GM12878 (cell line): Measurements from ENCODE around the gene EEF2K. TPM values are rescaled to one million over a fixed set of nuclear protein-coding genes. Genes with fewer than 3 reads are reported as not detected.
"Not testable (repeated sequence)": the region's sequence is repeated elsewhere in the genome, so short reads cannot be mapped to it uniquely, and the experiment has no call there.

Experiments used
- ATAC-seq: fragments of 200-7000 bp; cut with Tn5 transposase; 3 replicates; pipeline ENCODE4 v1.9.1; 2020; ENCODE audit warnings: mild to moderate bottlenecking, moderate library complexity
- BruUV-seq: library from RNA; stranded (reverse); fragments of 400-500 nt; replicated peaks from 2 replicates; lab custom pipeline; 2021; lab: Mats Ljungman, UMichigan
- CTCF ChIA-PET: fragments of 300-600 bp; sonication (Branson Sonifier 250); formaldehyde crosslinking; extraction: SDS; loops from one replicate; lab custom pipeline; 2021; ENCODE audit warnings: inconsistent platforms; lab: Yijun Ruan, JAX
- POLR2A ChIA-PET: fragments of 350-600 bp; formaldehyde crosslinking; extraction: SDS; loops from one replicate; lab custom pipeline; 2021; ENCODE audit warnings: inconsistent platforms; lab: Charles Lee
- RAD21 ChIA-PET: fragments of 300-600 bp; sonication (Branson Sonifier 250); formaldehyde crosslinking; loops from one replicate; lab custom pipeline; 2023; ENCODE audit warnings: antibody characterized with exemption; ENCODE audit not compliant: unreplicated experiment; lab: Charles Lee
- SMC1A ChIA-PET: fragments of 300-600 bp; sonication (Branson Sonifier 250); formaldehyde crosslinking; loops from one replicate; lab custom pipeline; 2023; ENCODE audit not compliant: unreplicated experiment, uncharacterized antibody; lab: Charles Lee
- DNase-seq: peaks from one replicate; pipeline ENCODE4 v3.0.0-alpha.2; 2011; ENCODE audit warnings: low read depth, low spot score
- FAIRE-seq: peaks from 3 replicates; lab custom pipeline; 2011; peaks lifted over from hg19 to GRCh38; lab: Jason Lieb, UNC
- H2AFZ ChIP-seq: 2 replicates; pipeline ENCODE4 v1.6.0; 2011; ENCODE audit warnings: low read depth, low read length, control low read depth; ENCODE audit not compliant: control insufficient read depth
- H3K27ac ChIP-seq: 2 replicates; pipeline ENCODE4 v1.5.1; 2011; ENCODE audit warnings: control low read depth; ENCODE audit not compliant: control insufficient read depth, insufficient read depth
- H3K27me3 ChIP-seq, 2 experiments: replicated peaks in 1 of 2; 2 replicates each; pipeline versions ENCODE4 v1.6.0 to v1.6.1; 2011; ENCODE audit warnings: low read length in 1 of 2; ENCODE audit not compliant: control insufficient read depth in 2 of 2, insufficient read depth in 2 of 2
- H3K36me3 ChIP-seq, 2 experiments: 2 replicates each; pipeline ENCODE4 v1.5.1; 2011; ENCODE audit warnings: low read length in 1 of 2; ENCODE audit not compliant: control insufficient read depth in 2 of 2, insufficient read depth in 2 of 2
- H3K4me1 ChIP-seq: 2 replicates; pipeline ENCODE4 v1.6.1; 2011; ENCODE audit warnings: mild to moderate bottlenecking, low read length, moderate library complexity, mixed read lengths; ENCODE audit not compliant: control insufficient read depth, insufficient read depth
- H3K4me2 ChIP-seq: 2 replicates; pipeline ENCODE4 v1.6.0; 2011; ENCODE audit warnings: control low read depth; ENCODE audit not compliant: control insufficient read depth, insufficient read depth
- H3K4me3 ChIP-seq: fragments of 200-600 bp; sonication (generic); 2 replicates; pipeline ENCODE4 v1.5.1; 2016
- H3K79me2 ChIP-seq: 2 replicates; pipeline ENCODE4 v1.6.0; 2011; ENCODE audit warnings: low read length; ENCODE audit not compliant: control insufficient read depth, insufficient read depth
- H3K9ac ChIP-seq: 2 replicates; pipeline ENCODE4 v1.8.0; 2011; ENCODE audit warnings: low read length, control low read depth, mixed read lengths; ENCODE audit not compliant: control insufficient read depth, insufficient read depth
- H3K9me3 ChIP-seq: replicated peaks from 3 replicates; pipeline ENCODE4 v1.5.1; 2011; ENCODE audit warnings: mild to moderate bottlenecking, low read length; ENCODE audit not compliant: control insufficient read depth, insufficient read depth
- H4K20me1 ChIP-seq: 2 replicates; pipeline ENCODE4 v1.6.0; 2011; ENCODE audit not compliant: control insufficient read depth, insufficient read depth
- BHLHE40 ChIP-seq, 2 experiments: fragments of 450-650 bp in 1 of 2; IDR thresholded peaks; 2 replicates each; pipeline ENCODE4 v1.6.1; 2011 to 2017; ENCODE audit warnings: low read depth in 2 of 2, borderline replicate concordance in 1 of 2, improper control_type of control experiment in 1 of 2, low read length in 1 of 2, mild to moderate bottlenecking in 1 of 2
- CBX5 ChIP-seq: sonication (generic); IDR thresholded peaks from 2 replicates; pipeline ENCODE4 v1.6.1; 2016; ENCODE audit warnings: low read depth, moderate library complexity, mild to moderate bottlenecking, inconsistent platforms
- FOXK2 ChIP-seq: fragments of 450-650 bp; IDR thresholded peaks from 2 replicates; pipeline ENCODE4 v1.6.1; 2017; ENCODE audit warnings: mild to moderate bottlenecking, moderate library complexity
- HCFC1 ChIP-seq: fragments of 150-350 bp; IDR thresholded peaks from 2 replicates; pipeline ENCODE4 v1.6.1; 2014; ENCODE audit warnings: low read length
- HDAC6 ChIP-seq: fragments of 200-600 bp; sonication (generic); IDR thresholded peaks from one replicate; pipeline ENCODE4 v1.8.0; 2017; ENCODE audit warnings: antibody characterized with exemption; ENCODE audit not compliant: unreplicated experiment
- HDGF ChIP-seq: fragments of 450-650 bp; IDR thresholded peaks from 2 replicates; pipeline ENCODE4 v1.6.1; 2016; ENCODE audit warnings: antibody characterized with exemption
- IKZF2 ChIP-seq, 2 experiments: fragments of 450-650 bp; IDR thresholded peaks; 2 replicates each; pipeline ENCODE4 v1.6.1; 2017; ENCODE audit warnings: mild to moderate bottlenecking in 2 of 2, moderate library complexity in 2 of 2
- MTA2 ChIP-seq: fragments of 450-650 bp; IDR thresholded peaks from 2 replicates; pipeline ENCODE4 v1.6.1; 2016; ENCODE audit warnings: low read depth, mild to moderate bottlenecking, moderate library complexity
- NFYA ChIP-seq: IDR thresholded peaks from 2 replicates; pipeline ENCODE4 v1.6.1; 2011; ENCODE audit warnings: low read depth, mild to moderate bottlenecking, low read length, improper control_type of control experiment, borderline replicate concordance
- PML ChIP-seq: IDR thresholded peaks from 2 replicates; pipeline ENCODE4 v1.6.1; 2012; ENCODE audit warnings: low read length, inconsistent platforms
- SMAD1 ChIP-seq: fragments of 450-650 bp; IDR thresholded peaks from 2 replicates; pipeline ENCODE4 v1.6.1; 2018; ENCODE audit warnings: mild to moderate bottlenecking, low read depth; ENCODE audit not compliant: partially characterized antibody
- SREBF2 ChIP-seq: IDR thresholded peaks from 2 replicates; pipeline ENCODE4 v1.6.1; 2012; ENCODE audit warnings: mild to moderate bottlenecking, low read length
- WGBS: methylation state at CpG from one replicate; pipeline ENCODE4 v1.1.6; 2016; ENCODE audit warnings: low lambda C conversion rate; ENCODE audit not compliant: insufficient replicate concordance, insufficient coverage; ENCODE audit errors: missing lambda C conversion rate; 5-methylcytosine and 5-hydroxymethylcytosine counted together
- in situ Hi-C: fragments of 300-500 bp; cut with MboI; formaldehyde crosslinking; loops from 9 replicates; pipeline ENCODE4 v1.14.3; 2018; ENCODE audit warnings: mixed read lengths
- intact Hi-C: fragments of 100-400 bp; cut with micrococcal nuclease; formaldehyde crosslinking; loops from one replicate; pipeline ENCODE4 v1.14.2; 2022; ENCODE audit not compliant: unreplicated experiment
- polyA plus RNA-seq, 11 experiments: library from polyadenylated mRNA; depleted of rRNA in 4 of 11; unstranded in 6 of 11; stranded (reverse) in 5 of 11; fragments of >200 nt; fragmentation: Nextera tagmentation in 4 of 11; fragmentation: Illumina TruSeq in 1 of 11; extraction: Ambion mirVana in 4 of 11; extraction: Trizol in 1 of 11; gene quantifications; 1 replicate in 1 of 11; 2 replicates in 10 of 11; pipeline versions ENCODE4 v1.2.1 to v1.2.3, GENCODE V29; 2011 to 2016; ENCODE audit warnings: inconsistent platforms in 2 of 11, missing spikeins in 2 of 11, low read depth in 1 of 11
- total RNA-seq, 4 experiments: library from RNA; depleted of rRNA in 3 of 4; stranded (reverse); fragments of >200 nt in 3 of 4; fragmentation: Illumina TruSeq in 1 of 4; extraction: Trizol in 1 of 4; gene quantifications; 2 replicates each; pipeline versions ENCODE4 v1.2.1 to v1.2.3, GENCODE V29; 2013 to 2021

Gene EEF2K
- total and polyA plus RNA-seq, 10 of the 15 experiments (the other 5 are each of a cell fraction or from before 2014, with no cell fraction given) = 2.0 to 29.6 (median 12.2) TPM

- ChIA-PET RAD21 (interaction anchor here (0.6 to 1.1 kb wide), 2 partner anchors 18 to 66 kb away, joined by 3 to 4 read pairs; no protein-coding TSS in a partner anchor), POLR2A (no interaction called here), SMC1A (no interaction called here), CTCF (no interaction called here)
- Histone ChIP-seq H2AFZ (no peak overlapping the region), H3K9ac (no peak overlapping the region), H3K4me3 (no peak overlapping the region), H3K27me3 (peaks cover 0 to 2% of the 10 kb centered on the region in 2 experiments), H3K79me2 (no peaks in the 10 kb centered on the region), H3K9me3 (no peaks in the 10 kb centered on the region), H3K4me2 (no peak overlapping the region), H3K27ac (no peak overlapping the region), H3K4me1 (no peaks in the 10 kb centered on the region), H4K20me1 (no peaks in the 10 kb centered on the region), H3K36me3 (no peaks in the 10 kb centered on the region)
- 61% methylated on average over 15 of the region's 16 CpGs for WGBS
- BruUV-seq = no TSS peak
- TF ChIP-seq HDAC6 (no peak), PML (no peak), NFYA (no peak), IKZF2 (IDR thresholded peaks at IDR 0.05) (no peak), MTA2 (no peak), CBX5 (no peak)
- no peak for ATAC-seq
- DNase-seq = no peak
- in situ Hi-C loops (no loop called here), intact Hi-C loops (no loop called here)
- FAIRE-seq = no peak
Observed at GRCh38 chr16:22165508-22166285, 40.4 kb upstream of the EEF2K start.

- in situ Hi-C loops = no loop called here
- H3K9ac ChIP-seq = no peak overlapping the region
- SMC1A ChIA-PET = interaction anchor here (0.9 kb wide), 1 partner anchor 15 kb away, joined by 3 read pairs; no protein-coding TSS in a partner anchor
- no peaks in the 10 kb centered on the region for H3K36me3 ChIP-seq
- WGBS = 63% methylated on average over 6 of the region's 6 CpGs
- no peaks in the 10 kb centered on the region for H3K79me2 ChIP-seq
- BruUV-seq = no TSS peak
- RAD21 ChIA-PET = no interaction called here
- H2AFZ ChIP-seq = no peak overlapping the region
- intact Hi-C loops = no loop called here
- H3K4me1 ChIP-seq = no peaks in the 10 kb centered on the region
- no peak for FAIRE-seq
- CTCF ChIA-PET = no interaction called here
- H3K4me2 ChIP-seq = no peak overlapping the region
- H3K9me3 ChIP-seq = no peaks in the 10 kb centered on the region
- ATAC-seq = no peak
- no peaks in the 10 kb centered on the region; a peak in 1 of 4 replicates for H3K27me3 ChIP-seq
- H3K27ac ChIP-seq = no peak overlapping the region
- POLR2A ChIA-PET = no interaction called here
- no peaks in the 10 kb centered on the region for H4K20me1 ChIP-seq
- H3K4me3 ChIP-seq = no peak overlapping the region
- TF ChIP-seq SREBF2 = no peak
- TF ChIP-seq HDGF = no peak
- no peak for TF ChIP-seq HCFC1
- no peak for TF ChIP-seq FOXK2
- no peak for TF ChIP-seq BHLHE40 (IDR thresholded peaks at IDR 0.05; ENCODE audit: borderline replicate concordance in 1 of 2, low read depth in 2 of 2, low read length in 1 of 2)
- TF ChIP-seq SMAD1 = no peak
- DNase-seq = no peak
Observed at GRCh38 chr16:22171953-22172352, 34.1 kb upstream of the EEF2K start.

GRCh38 chr16:22172642-22173041, 33.4 kb upstream of the EEF2K start:
- H3K4me3 ChIP-seq, RAD21 ChIA-PET, FAIRE-seq, POLR2A ChIA-PET, BruUV-seq, DNase-seq, H4K20me1 ChIP-seq, in situ Hi-C loops, H3K79me2 ChIP-seq, H3K27me3 ChIP-seq, H3K9me3 ChIP-seq, H3K9ac ChIP-seq, H3K4me1 ChIP-seq, H3K27ac ChIP-seq, ATAC-seq, H3K4me2 ChIP-seq, H3K36me3 ChIP-seq, H2AFZ ChIP-seq, intact Hi-C loops: not testable (repeated sequence)
- WGBS = 31% methylated on average over 1 of the region's 1 CpG
- SMC1A ChIA-PET = interaction anchor here (0.9 kb wide), 1 partner anchor 14 kb away, joined by 3 read pairs; no protein-coding TSS in a partner anchor
- CTCF ChIA-PET = interaction anchor here (1.0 kb wide), 1 partner anchor 73 kb away, joined by 3 read pairs; no protein-coding TSS in a partner anchor
